OCI-LY1 (cell line): ENCODE results near the gene MCAT.

Experiments
- CTCF ChIP-seq: fragments of 200-600 bp; sonication (generic), shearing (Covaris generic); IDR thresholded peaks from 2 replicates; pipeline ENCODE4 v1.5.1; 2017; ENCODE audit warnings: mild to moderate bottlenecking, antibody characterized with exemption, low read length, moderate library complexity, mixed read lengths
- EZH2 ChIP-seq: fragments of 200-600 bp; sonication (generic), shearing (Covaris generic); IDR thresholded peaks from 2 replicates; pipeline ENCODE4 v1.8.0; 2017; ENCODE audit warnings: borderline replicate concordance, mixed run types, mild to moderate bottlenecking, antibody characterized with exemption, low read length, moderate library complexity, mixed read lengths

- TF ChIP-seq CTCF (no peak), EZH2 (no peak)
Observed at GRCh38 chr22:43180670-43181069, 37.5 kb upstream of the MCAT start.
